WTC11 (cell line): ENCODE results near the gene TRIM22. TPM values are rescaled to one million over a fixed set of nuclear protein-coding genes. Genes with fewer than 3 reads are reported as not detected.

Source experiments
- ATAC-seq: fragments of 200-7000 bp; cut with Tn5 transposase; 2 replicates; pipeline ENCODE4 v1.10.0; 2021; ENCODE audit warnings: mild to moderate bottlenecking, moderate library complexity
- CTCF ChIA-PET: fragments of 300-600 bp; sonication (Branson Sonifier 250); formaldehyde crosslinking; loops from one replicate; lab custom pipeline; 2021; ENCODE audit warnings: antibody characterized with exemption; lab: Charles Lee
- POLR2A ChIA-PET: fragments of 350-600 bp; sonication (Branson Sonifier 250); formaldehyde crosslinking; loops from one replicate; lab custom pipeline; 2021; ENCODE audit warnings: antibody characterized with exemption; lab: Charles Lee
- DNase-seq: peaks from one replicate; pipeline ENCODE4 v3.0.0; 2021; ENCODE audit warnings: low spot score
- H3K27ac Mint-ChIP-seq: 2 replicates; pipeline ENCODE4 v1.8.0; 2021; ENCODE audit warnings: mixed read lengths
- H3K27me3 Mint-ChIP-seq: 2 replicates; pipeline ENCODE4 v1.8.0; 2021; ENCODE audit warnings: low read depth, mild to moderate bottlenecking, moderate library complexity, mixed read lengths
- H3K36me3 Mint-ChIP-seq: 2 replicates; pipeline ENCODE4 v1.8.0; 2021; ENCODE audit warnings: mixed read lengths
- H3K4me1 Mint-ChIP-seq: 2 replicates; pipeline ENCODE4 v1.8.0; 2022; ENCODE audit warnings: mixed read lengths
- H3K4me3 Mint-ChIP-seq: 2 replicates; pipeline ENCODE4 v1.8.0; 2021; ENCODE audit warnings: mild to moderate bottlenecking, moderate library complexity, mixed read lengths
- H3K9me3 Mint-ChIP-seq: 2 replicates; pipeline ENCODE4 v1.8.0; 2021; ENCODE audit warnings: mixed read lengths
- ATF2 ChIP-seq: sonication (generic); formaldehyde crosslinking; IDR thresholded peaks from 2 replicates; pipeline ENCODE4 v1.8.1; 2022; ENCODE audit warnings: low read depth, missing genetic modification reagents, borderline replicate concordance
- HMGXB4 ChIP-seq: sonication (generic); formaldehyde crosslinking; IDR thresholded peaks from 2 replicates; pipeline ENCODE4 v1.8.1; 2023; ENCODE audit warnings: mild to moderate bottlenecking, moderate library complexity, missing genetic modification reagents
- NFYB ChIP-seq: sonication (generic); formaldehyde crosslinking; conservative IDR thresholded peaks from 2 replicates; pipeline ENCODE4 v1.8.0; 2022; ENCODE audit warnings: low read depth, missing genetic modification reagents
- PRDM15 ChIP-seq: sonication (generic); formaldehyde crosslinking; IDR thresholded peaks from 2 replicates; pipeline ENCODE4 v1.8.0; 2022; ENCODE audit warnings: missing genetic modification reagents
- SMAD3 ChIP-seq: sonication (generic); formaldehyde crosslinking; IDR thresholded peaks from 2 replicates; pipeline ENCODE4 v1.8.0; 2022; ENCODE audit warnings: missing genetic modification reagents, mild to moderate bottlenecking, borderline replicate concordance
- TEAD4 ChIP-seq: sonication (generic); formaldehyde crosslinking; IDR thresholded peaks from 2 replicates; pipeline ENCODE4 v1.8.0; 2022; ENCODE audit warnings: mild to moderate bottlenecking, missing genetic modification reagents
- USF2 ChIP-seq: sonication (generic); formaldehyde crosslinking; IDR thresholded peaks from 2 replicates; pipeline ENCODE4 v1.8.1; 2023; ENCODE audit warnings: mild to moderate bottlenecking, missing genetic modification reagents, moderate library complexity
- ZNF396 ChIP-seq: fragments of 250-450 bp; sonication (Bioruptor Pico); IDR thresholded peaks from 2 replicates; pipeline ENCODE4 v1.8.0; 2021; ENCODE audit warnings: mild to moderate bottlenecking, moderate library complexity, borderline replicate concordance
- ZNF416 ChIP-seq: fragments of 250-450 bp; sonication (Bioruptor Pico); IDR thresholded peaks from 2 replicates; pipeline ENCODE4 v1.9.0; 2021; ENCODE audit warnings: mild to moderate bottlenecking, inconsistent platforms
- ZNF532 ChIP-seq: fragments of 250-450 bp; sonication (Bioruptor Pico); IDR thresholded peaks from 2 replicates; pipeline ENCODE4 v1.9.0; 2021; ENCODE audit warnings: mild to moderate bottlenecking, borderline replicate concordance
- ZSCAN18 ChIP-seq: fragments of 250-450 bp; sonication (Bioruptor Pico); IDR thresholded peaks from 2 replicates; pipeline ENCODE4 v2.1.2; 2022; ENCODE audit warnings: mild to moderate bottlenecking, moderate library complexity
- total RNA-seq: library from RNA; stranded (reverse); gene quantifications from 3 replicates; pipeline ENCODE4 v1.2.3, GENCODE V29; 2021

Gene TRIM22
- total RNA-seq, 1 experiment from 2014 or later, result 78.9 TPM

GRCh38 chr11:5738431-5738830 is 48.8 kb downstream of the TRIM22 start (continued):
- TF ChIP-seq ZSCAN18 (CRISPR knock-in tag), result no peak

GRCh38 chr11:5746614-5747013 is 57.0 kb downstream of the TRIM22 start:
- Mint-ChIP-seq H3K4me3 (no peak overlapping the region), H3K9me3 (no peaks in the 10 kb centered on the region), H3K27ac (no peak overlapping the region), H3K36me3 (no peaks in the 10 kb centered on the region), H3K27me3 (no peaks in the 10 kb centered on the region), H3K4me1 (no peaks in the 10 kb centered on the region)
- DNase-seq (no peak), ATAC-seq (no peak)
- CTCF ChIA-PET, result interaction anchor here (1.4 kb wide), 1 partner anchor 1024 kb away, joined by 3 read pairs; no protein-coding TSS in a partner anchor
- TF ChIP-seq NFYB (CRISPR knock-in tag) (no peak), PRDM15 (no peak), ZNF396 (CRISPR knock-in tag) (no peak), TEAD4 (CRISPR knock-in tag) (no peak), ZSCAN18 (CRISPR knock-in tag) (no peak), ATF2 (CRISPR knock-in tag) (no peak)
- POLR2A ChIA-PET, result no interaction called here

GRCh38 chr11:5749836-5750235 is 60.2 kb downstream of the TRIM22 start:
- CTCF ChIA-PET, result no interaction called here
- no peaks in the 10 kb centered on the region for H3K27me3 Mint-ChIP-seq
- ATAC-seq, result no peak

GRCh38 chr11:5753943-5754342 is 64.4 kb downstream of the TRIM22 start, which contains the start of gene OR52N4:
Gene OR52N4 (plus strand): TSS chr11:5754243. CDS start chr11:5754741, 498 bp downstream.
- Mint-ChIP-seq H3K4me3 (no peak within 1 kb of the TSS), H3K36me3 (no peaks in the 10 kb centered on the region), H3K27me3 (no peaks in the 10 kb centered on the region), H3K27ac (no peak within 1 kb of the TSS), H3K4me1 (no peaks in the 10 kb centered on the region), H3K9me3 (no peaks in the 10 kb centered on the region)
- CTCF ChIA-PET, result no interaction called here
- ATAC-seq (no peak), DNase-seq (no peak)
- POLR2A ChIA-PET, result no interaction called here
- TF ChIP-seq ZNF416 (no peak), HMGXB4 (CRISPR knock-in tag) (no peak), ZNF532 (CRISPR knock-in tag) (no peak), ZNF396 (CRISPR knock-in tag) (no peak)

More at GRCh38 chr11:5749836-5750235, 60.2 kb downstream of the TRIM22 start:
- no peak overlapping the region for H3K4me3 Mint-ChIP-seq
- no peaks in the 10 kb centered on the region for H3K4me1 Mint-ChIP-seq
- no peak for DNase-seq
- H3K9me3 Mint-ChIP-seq, result no peaks in the 10 kb centered on the region
- TF ChIP-seq SMAD3 (CRISPR knock-in tag) (no peak), USF2 (CRISPR knock-in tag) (no peak)
- POLR2A ChIA-PET, result no interaction called here
- H3K36me3 Mint-ChIP-seq, result no peaks in the 10 kb centered on the region
- H3K27ac Mint-ChIP-seq, result no peak overlapping the region
